Measurements from ENCODE around the gene OR8G1. TPM values are rescaled to one million over a fixed set of nuclear protein-coding genes. Genes with fewer than 3 reads are reported as not detected.
"Not testable (repeated sequence)": the region's sequence is repeated elsewhere in the genome, so short reads cannot be mapped to it uniquely, and the experiment has no call there.

Gene OR8G1
- total and polyA plus RNA-seq, 5 donors from 2014 or later = not detected

DNA sequence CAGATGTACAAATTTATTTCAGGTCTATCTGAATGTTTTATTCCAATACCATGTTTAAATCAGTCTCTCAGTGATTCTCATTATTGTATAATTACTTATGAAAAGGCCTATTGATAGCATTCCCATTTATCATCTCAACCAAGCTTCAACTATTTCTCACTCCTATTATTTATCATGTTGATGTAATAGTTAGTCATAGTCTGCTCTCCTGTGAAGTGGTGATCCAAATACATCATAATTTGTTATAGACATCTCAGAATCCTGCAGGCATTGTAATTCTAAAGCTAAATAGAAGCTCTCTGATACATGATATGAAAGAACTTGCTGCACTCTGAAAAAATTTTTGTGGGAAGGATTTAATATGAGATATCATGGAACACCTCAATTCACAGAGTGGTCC, 21.8 kb upstream of the OR8G1 start:
- Histone ChIP-seq H3K36me3 (ENCODE audit: control insufficient read depth, insufficient read depth, low read length) (no peaks in the 10 kb centered on the region), H3K27ac (ENCODE audit: insufficient read depth, low read length, poor library complexity, severe bottlenecking) (no peak overlapping the region), H3K9me3 (ENCODE audit: control insufficient read depth in 2 of 2, low read length in 2 of 2) (no peaks in the 10 kb centered on the region), H3K4me3 (ENCODE audit: low read depth, low read length) (no peak overlapping the region), H3K27me3 (ENCODE audit: control insufficient read depth, insufficient read depth, low read length) (no peaks in the 10 kb centered on the region), H3K4me1 (ENCODE audit: control insufficient read depth, insufficient read depth, low read length, poor library complexity, severe bottlenecking) (no peaks in the 10 kb centered on the region)
- DNase-seq = no peak
- no peaks in the 10 kb centered on the region for H3K36me3 Mint-ChIP-seq
- H3K4me3 Mint-ChIP-seq = no peak overlapping the region
- no peaks in the 10 kb centered on the region for H3K4me1 Mint-ChIP-seq
- no peaks in the 10 kb centered on the region for H3K9me3 Mint-ChIP-seq
- no peaks in the 10 kb centered on the region for H3K27me3 Mint-ChIP-seq
- H3K27ac Mint-ChIP-seq = no peak overlapping the region
- ATAC-seq (ENCODE audit: low read depth in 2 of 2) = no peak

DNA sequence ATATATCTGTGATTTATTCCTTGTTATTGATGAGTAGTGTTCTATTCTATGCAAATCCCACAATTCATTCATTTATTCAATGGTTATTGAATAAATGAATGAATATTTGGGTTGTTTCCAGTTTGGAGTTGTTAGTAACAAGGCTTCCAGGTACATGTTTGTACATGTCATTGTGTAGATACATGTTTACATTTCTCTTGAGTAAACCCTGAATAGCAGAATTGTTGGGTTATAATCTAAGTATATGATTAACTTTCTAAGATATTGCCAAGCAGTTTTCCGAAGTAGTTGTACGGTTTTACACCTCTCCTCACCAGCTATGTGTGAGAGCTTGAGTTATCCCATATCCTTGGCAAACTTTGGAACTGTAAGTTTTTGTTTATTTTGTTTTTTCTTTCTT, 18.5 kb upstream of the OR8G1 start:
- Mint-ChIP-seq H3K4me3 (no peak overlapping the region), H3K36me3 (no peaks in the 10 kb centered on the region), H3K4me1 (no peaks in the 10 kb centered on the region), H3K9me3 (peaks cover 0 to 6% (median 0%) of the 10 kb centered on the region in 7 donors), H3K27me3 (no peaks in the 10 kb centered on the region), H3K27ac (no peak overlapping the region)
- no peak overlapping the region for H3K27ac ChIP-seq (ENCODE audit: insufficient read depth, low read length, poor library complexity, severe bottlenecking)
- H3K4me3 ChIP-seq (ENCODE audit: low read depth, low read length) = no peak overlapping the region
- no peaks in the 10 kb centered on the region for H3K9me3 ChIP-seq (ENCODE audit: control insufficient read depth in 2 of 2, low read length in 2 of 2)
- ATAC-seq (ENCODE audit: low read depth in 2 of 2) (no peak), DNase-seq (no peak)
- H3K27me3 ChIP-seq (ENCODE audit: control insufficient read depth, insufficient read depth, low read length) = no peaks in the 10 kb centered on the region
- H3K4me1 ChIP-seq (ENCODE audit: control insufficient read depth, insufficient read depth, low read length, poor library complexity, severe bottlenecking) = no peaks in the 10 kb centered on the region
- no peaks in the 10 kb centered on the region for H3K36me3 ChIP-seq (ENCODE audit: control insufficient read depth, insufficient read depth, low read length)

DNA sequence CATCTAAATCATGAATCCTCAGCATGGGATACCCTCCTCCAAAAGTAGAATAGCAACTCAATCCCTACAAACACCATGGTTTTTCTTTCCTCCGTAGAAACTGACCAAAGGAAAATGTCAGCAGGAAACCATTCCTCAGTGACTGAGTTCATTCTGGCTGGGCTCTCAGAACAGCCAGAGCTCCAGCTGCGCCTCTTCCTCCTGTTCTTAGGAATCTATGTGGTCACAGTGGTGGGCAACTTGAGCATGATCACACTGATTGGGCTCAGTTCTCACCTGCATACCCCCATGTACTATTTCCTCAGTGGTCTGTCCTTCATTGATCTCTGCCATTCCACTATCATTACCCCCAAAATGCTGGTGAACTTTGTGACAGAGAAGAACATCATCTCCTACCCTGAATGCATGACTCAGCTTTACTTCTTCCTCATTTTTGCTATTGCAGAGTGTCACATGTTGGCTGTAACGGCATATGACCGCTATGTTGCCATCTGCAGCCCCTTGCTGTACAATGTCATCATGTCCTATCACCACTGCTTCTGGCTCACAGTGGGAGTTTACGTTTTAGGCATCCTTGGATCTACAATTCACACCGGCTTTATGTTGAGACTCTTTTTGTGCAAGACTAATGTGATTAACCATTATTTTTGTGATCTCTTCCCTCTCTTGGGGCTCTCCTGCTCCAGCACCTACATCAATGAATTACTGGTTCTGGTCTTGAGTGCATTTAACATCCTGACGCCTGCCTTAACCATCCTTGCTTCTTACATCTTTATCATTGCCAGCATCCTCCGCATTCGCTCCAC, 16.1 kb upstream of the OR8G1 start:
- peak in 1 of 2 donors; percentile 28 for ATAC-seq (ENCODE audit: low read depth in 2 of 2)
- H3K4me1 Mint-ChIP-seq; H3K27ac ChIP-seq (ENCODE audit: insufficient read depth, low read length, poor library complexity, severe bottlenecking); H3K36me3 ChIP-seq (ENCODE audit: control insufficient read depth, insufficient read depth, low read length); H3K9me3 ChIP-seq (ENCODE audit: control insufficient read depth in 2 of 2, low read length in 2 of 2); H3K27me3 ChIP-seq (ENCODE audit: control insufficient read depth, insufficient read depth, low read length); H3K4me3 Mint-ChIP-seq; H3K4me3 ChIP-seq (ENCODE audit: low read depth, low read length); DNase-seq; H3K27ac Mint-ChIP-seq; H3K9me3 Mint-ChIP-seq; H3K4me1 ChIP-seq (ENCODE audit: control insufficient read depth, insufficient read depth, low read length, poor library complexity, severe bottlenecking); H3K36me3 Mint-ChIP-seq; H3K27me3 Mint-ChIP-seq: not testable (repeated sequence)

DNA sequence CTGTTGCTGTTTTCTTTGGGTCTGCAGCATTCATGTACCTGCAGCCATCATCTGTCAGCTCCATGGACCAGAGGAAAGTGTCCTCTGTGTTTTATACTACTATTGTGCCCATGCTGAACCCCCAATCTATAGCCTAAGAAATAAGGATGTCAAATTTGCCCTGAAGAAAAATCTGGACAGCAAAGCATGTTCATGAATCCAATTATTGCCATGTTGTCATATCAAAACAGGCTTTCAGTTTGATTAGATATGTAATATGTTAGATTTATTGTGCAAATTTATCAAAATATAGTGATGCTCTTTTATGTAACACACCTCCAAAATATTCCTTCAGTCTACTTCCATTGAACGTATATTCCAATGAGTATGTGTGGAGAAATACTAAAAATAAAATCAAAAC, 15.4 kb upstream of the OR8G1 start:
- Mint-ChIP-seq H3K9me3 (peaks cover 0 to 6% (median 0%) of the 10 kb centered on the region in 7 donors), H3K27ac (no peak overlapping the region), H3K36me3 (no peaks in the 10 kb centered on the region), H3K27me3 (no peaks in the 10 kb centered on the region), H3K4me3 (no peak overlapping the region), H3K4me1 (no peaks in the 10 kb centered on the region)
- Histone ChIP-seq H3K9me3 (ENCODE audit: control insufficient read depth in 2 of 2, low read length in 2 of 2) (no peaks in the 10 kb centered on the region), H3K4me3 (ENCODE audit: low read depth, low read length) (no peak overlapping the region), H3K4me1 (ENCODE audit: control insufficient read depth, insufficient read depth, low read length, poor library complexity, severe bottlenecking) (no peaks in the 10 kb centered on the region), H3K27me3 (ENCODE audit: control insufficient read depth, insufficient read depth, low read length) (no peaks in the 10 kb centered on the region), H3K36me3 (ENCODE audit: control insufficient read depth, insufficient read depth, low read length) (no peaks in the 10 kb centered on the region), H3K27ac (ENCODE audit: insufficient read depth, low read length, poor library complexity, severe bottlenecking) (no peak overlapping the region)
- DNase-seq (no peak), ATAC-seq (ENCODE audit: low read depth in 2 of 2) (no peak)

DNA sequence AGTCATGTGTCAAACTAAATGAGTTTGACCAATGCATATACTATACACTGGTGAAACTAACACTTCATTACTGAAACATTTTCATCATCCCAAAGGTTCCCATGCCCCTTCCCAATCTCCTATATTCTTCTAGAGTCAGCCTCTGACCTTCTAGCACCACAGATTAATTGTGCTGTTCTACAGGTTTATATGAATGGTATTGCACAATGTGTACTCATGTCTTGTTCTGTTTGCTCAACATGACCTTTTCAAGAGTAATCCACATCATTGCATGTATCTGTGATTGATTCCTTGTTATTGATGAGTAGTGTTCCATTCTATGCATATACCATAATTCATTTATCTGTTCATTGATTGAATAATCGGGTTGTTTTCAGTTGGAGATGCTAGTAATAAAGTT, 7.5 kb upstream of the OR8G1 start:
- Histone ChIP-seq H3K4me3 (ENCODE audit: low read depth, low read length) (no peak overlapping the region), H3K4me1 (ENCODE audit: control insufficient read depth, insufficient read depth, low read length, poor library complexity, severe bottlenecking) (no peaks in the 10 kb centered on the region), H3K9me3 (ENCODE audit: control insufficient read depth in 2 of 2, low read length in 2 of 2) (no peaks in the 10 kb centered on the region), H3K36me3 (ENCODE audit: control insufficient read depth, insufficient read depth, low read length) (no peaks in the 10 kb centered on the region), H3K27ac (ENCODE audit: insufficient read depth, low read length, poor library complexity, severe bottlenecking) (no peak overlapping the region), H3K27me3 (ENCODE audit: control insufficient read depth, insufficient read depth, low read length) (no peaks in the 10 kb centered on the region)
- H3K27me3 Mint-ChIP-seq = no peaks in the 10 kb centered on the region
- DNase-seq (no peak), ATAC-seq (ENCODE audit: low read depth in 2 of 2) (no peak)
- no peak overlapping the region for H3K4me3 Mint-ChIP-seq
- no peaks in the 10 kb centered on the region for H3K36me3 Mint-ChIP-seq
- H3K27ac Mint-ChIP-seq = no peak overlapping the region
- H3K9me3 Mint-ChIP-seq = peaks cover 0 to 2% (median 0%) of the 10 kb centered on the region in 7 donors
- no peaks in the 10 kb centered on the region for H3K4me1 Mint-ChIP-seq

DNA sequence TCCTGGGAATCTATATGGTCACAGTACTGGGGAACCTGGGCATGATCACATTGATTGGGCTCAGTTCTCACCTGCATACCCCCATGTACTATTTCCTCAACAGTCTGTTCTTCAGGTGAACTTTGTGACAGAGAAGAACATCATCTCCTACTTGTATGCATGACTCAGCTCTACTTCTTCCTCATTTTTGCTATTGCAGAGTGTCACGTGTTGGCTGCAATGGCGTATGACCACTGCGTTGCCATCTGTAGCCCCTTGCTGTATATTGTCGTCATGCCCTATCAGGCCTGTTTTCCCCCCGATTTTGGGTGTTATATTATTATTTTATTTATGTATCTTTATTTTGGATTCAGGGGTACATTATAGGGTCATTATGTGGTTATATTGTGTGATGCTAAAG, 2.4 kb upstream of the OR8G1 start:
- Mint-ChIP-seq H3K27me3 (no peaks in the 10 kb centered on the region), H3K4me3 (no peak overlapping the region), H3K27ac (no peak overlapping the region), H3K9me3 (peaks cover 0 to 2% (median 0%) of the 10 kb centered on the region in 7 donors), H3K4me1 (no peaks in the 10 kb centered on the region), H3K36me3 (no peaks in the 10 kb centered on the region)
- ATAC-seq (ENCODE audit: low read depth in 2 of 2) = no peak
- Histone ChIP-seq H3K4me3 (ENCODE audit: low read depth, low read length) (no peak overlapping the region), H3K9me3 (ENCODE audit: control insufficient read depth in 2 of 2, low read length in 2 of 2) (no peaks in the 10 kb centered on the region), H3K27me3 (ENCODE audit: control insufficient read depth, insufficient read depth, low read length) (no peaks in the 10 kb centered on the region), H3K27ac (ENCODE audit: insufficient read depth, low read length, poor library complexity, severe bottlenecking) (no peak overlapping the region), H3K4me1 (ENCODE audit: control insufficient read depth, insufficient read depth, low read length, poor library complexity, severe bottlenecking) (no peaks in the 10 kb centered on the region), H3K36me3 (ENCODE audit: control insufficient read depth, insufficient read depth, low read length) (no peaks in the 10 kb centered on the region)
- DNase-seq = no peak

DNA sequence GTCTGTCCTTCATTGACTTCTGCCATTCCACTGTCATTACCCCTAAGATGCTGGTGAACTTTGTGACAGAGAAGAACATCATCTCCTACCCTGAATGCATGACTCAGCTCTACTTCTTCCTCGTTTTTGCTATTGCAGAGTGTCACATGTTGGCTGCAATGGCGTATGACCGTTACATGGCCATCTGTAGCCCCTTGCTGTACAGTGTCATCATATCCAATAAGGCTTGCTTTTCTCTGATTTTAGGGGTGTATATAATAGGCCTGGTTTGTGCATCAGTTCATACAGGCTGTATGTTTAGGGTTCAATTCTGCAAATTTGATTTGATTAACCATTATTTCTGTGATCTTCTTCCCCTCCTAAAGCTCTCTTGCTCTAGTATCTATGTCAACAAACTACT, 9.0 kb downstream of the OR8G1 start:
- not testable (repeated sequence) for H3K27me3 Mint-ChIP-seq; ATAC-seq (ENCODE audit: low read depth in 2 of 2); H3K27ac Mint-ChIP-seq

DNA sequence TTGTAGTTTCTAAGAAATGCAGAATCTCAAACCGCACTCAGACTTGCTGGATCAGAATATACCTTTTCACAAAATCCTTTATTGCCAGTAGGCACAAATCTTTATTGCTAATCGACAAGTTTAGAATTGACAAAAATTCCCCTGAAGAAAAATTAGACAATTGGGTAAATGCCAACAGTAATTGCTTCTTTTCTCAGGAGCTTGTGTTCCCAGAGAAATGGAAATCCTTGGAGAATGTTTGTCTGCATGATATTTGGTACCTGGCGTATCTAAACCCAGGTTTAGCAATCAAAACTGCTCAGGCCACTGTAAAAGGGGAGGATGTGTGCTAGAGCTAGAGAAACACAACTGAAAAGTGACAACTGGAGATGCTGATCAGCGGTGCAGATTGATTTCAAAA, 15.2 kb downstream of the OR8G1 start, which contains the start of gene OR8G5:
TSS of gene OR8G5 (plus strand) at position 301 of the 400 bp plus-strand sequence. CDS start 8,556 bp downstream, outside the sequence.
- Histone ChIP-seq H3K27ac (ENCODE audit: insufficient read depth, low read length, poor library complexity, severe bottlenecking) (no peak within 1 kb of the TSS), H3K9me3 (ENCODE audit: control insufficient read depth in 2 of 2, low read length in 2 of 2) (no peaks in the 10 kb centered on the region), H3K36me3 (ENCODE audit: control insufficient read depth, insufficient read depth, low read length) (no peaks in the 10 kb centered on the region), H3K4me3 (ENCODE audit: low read depth, low read length) (no peak within 1 kb of the TSS), H3K4me1 (ENCODE audit: control insufficient read depth, insufficient read depth, low read length, poor library complexity, severe bottlenecking) (no peaks in the 10 kb centered on the region), H3K27me3 (ENCODE audit: control insufficient read depth, insufficient read depth, low read length) (no peaks in the 10 kb centered on the region)
- no peaks in the 10 kb centered on the region for H3K27me3 Mint-ChIP-seq
- H3K36me3 Mint-ChIP-seq = no peaks in the 10 kb centered on the region
- H3K4me1 Mint-ChIP-seq = no peaks in the 10 kb centered on the region
- H3K9me3 Mint-ChIP-seq = peaks cover 0 to 3% (median 0%) of the 10 kb centered on the region in 7 donors
- no peak for DNase-seq
- H3K4me3 Mint-ChIP-seq = no peak within 1 kb of the TSS
- no peak for ATAC-seq (ENCODE audit: low read depth in 2 of 2)
- H3K27ac Mint-ChIP-seq = no peak within 1 kb of the TSS

More for the DNA sequence above, 9.0 kb downstream of the OR8G1 start:
- H3K4me3 Mint-ChIP-seq; H3K4me1 Mint-ChIP-seq; DNase-seq; H3K27me3 ChIP-seq (ENCODE audit: control insufficient read depth, insufficient read depth, low read length); H3K27ac ChIP-seq (ENCODE audit: insufficient read depth, low read length, poor library complexity, severe bottlenecking); H3K9me3 ChIP-seq (ENCODE audit: control insufficient read depth in 2 of 2, low read length in 2 of 2); H3K36me3 Mint-ChIP-seq; H3K4me1 ChIP-seq (ENCODE audit: control insufficient read depth, insufficient read depth, low read length, poor library complexity, severe bottlenecking); H3K36me3 ChIP-seq (ENCODE audit: control insufficient read depth, insufficient read depth, low read length); H3K9me3 Mint-ChIP-seq; H3K4me3 ChIP-seq (ENCODE audit: low read depth, low read length): not testable (repeated sequence)
